PC-3 (cell line): ENCODE results near the gene KCNE2. TPM values are rescaled to one million over a fixed set of nuclear protein-coding genes. Genes with fewer than 3 reads are reported as not detected.
A peak's percentile ranks its signal among the peaks of the same experiment; 100 is the strongest.

Experiments
- ATAC-seq: fragments of 200-7000 bp; cut with Tn5 transposase; 2 replicates; pipeline ENCODE4 v1.9.1; 2020; ENCODE audit warnings: mild to moderate bottlenecking, moderate library complexity
- BruUV-seq: library from RNA; stranded (reverse); fragments of 400-500 nt; replicated peaks from 2 replicates; lab custom pipeline; 2021; lab: Mats Ljungman, UMichigan
- CTCF ChIA-PET: fragments of 300-600 bp; sonication (Branson Sonifier 250); formaldehyde crosslinking; loops from one replicate; lab custom pipeline; 2022; ENCODE audit warnings: antibody characterized with exemption; lab: Charles Lee
- POLR2A ChIA-PET: fragments of 300-600 bp; sonication (Branson Sonifier 250); formaldehyde crosslinking; loops from one replicate; lab custom pipeline; 2022; ENCODE audit warnings: antibody characterized with exemption; ENCODE audit not compliant: unreplicated experiment; lab: Charles Lee
- DNase-seq: peaks from one replicate; pipeline ENCODE4 v3.0.0-alpha.2; 2015
- H2AFZ ChIP-seq: fragments of 300-600 bp; sonication (generic); 2 replicates; pipeline ENCODE4 v1.6.0; 2016; ENCODE audit warnings: antibody characterized with exemption, low read length
- H3F3A ChIP-seq: fragments of 300-600 bp; sonication (generic); one replicate; pipeline ENCODE4 v1.6.0; 2017; ENCODE audit warnings: antibody characterized with exemption, low read length, control low read depth, mild to moderate bottlenecking; ENCODE audit not compliant: unreplicated experiment
- H3K27ac ChIP-seq: fragments of 300-600 bp; sonication (generic); 2 replicates; pipeline ENCODE4 v1.5.1; 2016; ENCODE audit warnings: mild to moderate bottlenecking, low read length
- H3K27me3 ChIP-seq: fragments of 300-600 bp; sonication (generic); 2 replicates; pipeline ENCODE4 v1.6.1; 2016; ENCODE audit warnings: low read length, mixed read lengths
- H3K36me3 ChIP-seq: fragments of 300-600 bp; sonication (generic); 2 replicates; pipeline ENCODE4 v1.6.1; 2016; ENCODE audit warnings: low read depth, mixed run types, low read length, mixed read lengths
- H3K4me1 ChIP-seq: fragments of 300-600 bp; sonication (generic); 2 replicates; pipeline ENCODE4 v1.5.1; 2016; ENCODE audit warnings: low read length; ENCODE audit not compliant: insufficient read depth
- H3K4me2 ChIP-seq: fragments of 300-600 bp; sonication (generic); 2 replicates; pipeline ENCODE4 v1.6.0; 2016; ENCODE audit warnings: low read length
- H3K4me3 ChIP-seq: fragments of 300-600 bp; sonication (generic); 2 replicates; pipeline ENCODE4 v1.5.1; 2016; ENCODE audit warnings: mild to moderate bottlenecking, low read length, mixed read lengths
- H3K79me2 ChIP-seq: fragments of 300-600 bp; sonication (generic); 2 replicates; pipeline ENCODE4 v1.6.1; 2017; ENCODE audit warnings: low read length, mixed read lengths
- H3K9ac ChIP-seq: fragments of 300-600 bp; sonication (generic); 2 replicates; pipeline ENCODE4 v1.6.0; 2016; ENCODE audit warnings: mild to moderate bottlenecking, low read length
- H3K9me2 ChIP-seq: fragments of 300-600 bp; sonication (generic); replicated peaks from 2 replicates; pipeline ENCODE4 v1.6.1; 2016; ENCODE audit warnings: mixed run types, low read length, mixed read lengths
- H3K9me3 ChIP-seq: fragments of 300-600 bp; sonication (generic); 2 replicates; pipeline ENCODE4 v1.6.1; 2016; ENCODE audit warnings: low read length, mixed read lengths
- H4K20me1 ChIP-seq: fragments of 300-600 bp; sonication (generic); 2 replicates; pipeline ENCODE4 v1.6.1; 2016; ENCODE audit warnings: low read length, mixed read lengths
- CTCF ChIP-seq: fragments of 300-600 bp; sonication (generic); conservative IDR thresholded peaks from 2 replicates; pipeline ENCODE4 v1.5.1; 2017; ENCODE audit warnings: antibody characterized with exemption, low read depth, mild to moderate bottlenecking, low read length
- EZH2 ChIP-seq: fragments of 300-600 bp; sonication (generic); IDR thresholded peaks from one replicate; pipeline ENCODE4 v1.6.1; 2017; ENCODE audit warnings: antibody characterized with exemption, mild to moderate bottlenecking, low read length; ENCODE audit not compliant: unreplicated experiment
- EZH2phosphoT487 ChIP-seq: fragments of 300-600 bp; sonication (generic); IDR thresholded peaks from 2 replicates; pipeline ENCODE4 v1.6.1; 2018; ENCODE audit warnings: mild to moderate bottlenecking, antibody characterized with exemption, low read length, borderline replicate concordance
- intact Hi-C: fragments of 100-400 bp; cut with micrococcal nuclease; formaldehyde crosslinking; loops from 2 replicates; pipeline ENCODE4 v1.9.0; 2023
- total RNA-seq: library from RNA; depleted of rRNA; stranded (reverse); fragments of >200 nt; gene quantifications from 2 replicates; pipeline ENCODE4 v1.2.3, GENCODE V29; 2014

KCNE2 gene
- total RNA-seq, 1 experiment from 2014 or later, result not detected

GRCh38 chr21:34336756-34337391, 26.9 kb upstream of the KCNE2 start:
- H3K79me2 ChIP-seq, result no peaks in the 10 kb centered on the region
- TF ChIP-seq CTCF (no peak), EZH2 (no peak), EZH2phosphoT487 (no peak)
- no peak overlapping the region for H2AFZ ChIP-seq
- H3K4me2 ChIP-seq, result no peak overlapping the region
- POLR2A ChIA-PET, result no interaction called here
- no TSS peak for BruUV-seq
- H3K27me3 ChIP-seq, result peaks cover 13% of the 10 kb centered on the region; the same call in 1 of the 2 replicates
- H3F3A ChIP-seq, result no peaks in the 10 kb centered on the region
- DNase-seq, result no peak
- H3K4me3 ChIP-seq, result no peak overlapping the region
- no peak overlapping the region for H3K27ac ChIP-seq
- no peak overlapping the region for H3K9ac ChIP-seq
- CTCF ChIA-PET, result no interaction called here
- H3K4me1 ChIP-seq, result no peaks in the 10 kb centered on the region
- H3K9me3 ChIP-seq, result no peaks in the 10 kb centered on the region
- H4K20me1 ChIP-seq, result no peaks in the 10 kb centered on the region
- ATAC-seq, result no peak
- intact Hi-C loops, result no loop called here
- no peaks in the 10 kb centered on the region for H3K36me3 ChIP-seq
- H3K9me2 ChIP-seq, result no peaks in the 10 kb centered on the region

- ChIA-PET POLR2A (no interaction called here), CTCF (no interaction called here)
- ATAC-seq, result no peak
- no peak overlapping the region for H3K9ac ChIP-seq
- intact Hi-C loops, result no loop called here
- no peak overlapping the region for H2AFZ ChIP-seq
- H3K4me2 ChIP-seq, result no peak overlapping the region
- no peaks in the 10 kb centered on the region for H3K79me2 ChIP-seq
- 0 out of 2 replicates have a peak, but pooled peaks cover 8% of the 10 kb centered on the region for H3K27me3 ChIP-seq
- H4K20me1 ChIP-seq, result no peaks in the 10 kb centered on the region
- H3K4me3 ChIP-seq, result no peak overlapping the region
- no peaks in the 10 kb centered on the region for H3K9me2 ChIP-seq
- TF ChIP-seq CTCF (no peak), EZH2phosphoT487 (no peak), EZH2 (no peak)
- H3K36me3 ChIP-seq, result no peaks in the 10 kb centered on the region
- no peak overlapping the region for H3K27ac ChIP-seq
- DNase-seq, result peak; percentile 13
- H3K9me3 ChIP-seq, result no peaks in the 10 kb centered on the region
- no peaks in the 10 kb centered on the region for H3F3A ChIP-seq
- H3K4me1 ChIP-seq, result no peaks in the 10 kb centered on the region
- BruUV-seq, result no TSS peak
Observed at GRCh38 chr21:34337741-34338140, 26.1 kb upstream of the KCNE2 start.

- intact Hi-C loops, result no loop called here
- H2AFZ ChIP-seq, result no peak overlapping the region
- DNase-seq (no peak), ATAC-seq (no peak)
- no peak overlapping the region for H3K9ac ChIP-seq
- no peaks in the 10 kb centered on the region for H3K36me3 ChIP-seq
- no TSS peak for BruUV-seq
- H3F3A ChIP-seq, result no peaks in the 10 kb centered on the region
- no peak overlapping the region for H3K27ac ChIP-seq
- CTCF ChIA-PET, result interaction anchor here (1.1 kb wide), 1 partner anchor 10 kb away, joined by 5 read pairs; no protein-coding TSS in a partner anchor
- H3K27me3 ChIP-seq, result 0 out of 2 replicates have a peak, but pooled peaks cover 8% of the 10 kb centered on the region
- no peak overlapping the region for H3K4me2 ChIP-seq
- TF ChIP-seq EZH2 (no peak), CTCF (no peak), EZH2phosphoT487 (no peak)
- no peaks in the 10 kb centered on the region for H3K79me2 ChIP-seq
- H3K9me2 ChIP-seq, result no peaks in the 10 kb centered on the region
- no peak overlapping the region for H3K4me3 ChIP-seq
- POLR2A ChIA-PET, result no interaction called here
- no peaks in the 10 kb centered on the region for H3K4me1 ChIP-seq
- no peaks in the 10 kb centered on the region for H4K20me1 ChIP-seq
- no peaks in the 10 kb centered on the region for H3K9me3 ChIP-seq
Observed at GRCh38 chr21:34338226-34338625, 25.6 kb upstream of the KCNE2 start.
